NCI-H1930 (cell line): ENCODE data around the gene HSP90AA1.
"Not testable (repeated sequence)": the region's sequence is repeated elsewhere in the genome, so short reads cannot be mapped to it uniquely, and the experiment has no call there.

Experiments
- DNase-seq, 2 experiments: peaks; one replicate each; lab custom pipeline; 2025; lab: John Stamatoyannopoulos, UW

Gene HSP90AA1

DNA sequence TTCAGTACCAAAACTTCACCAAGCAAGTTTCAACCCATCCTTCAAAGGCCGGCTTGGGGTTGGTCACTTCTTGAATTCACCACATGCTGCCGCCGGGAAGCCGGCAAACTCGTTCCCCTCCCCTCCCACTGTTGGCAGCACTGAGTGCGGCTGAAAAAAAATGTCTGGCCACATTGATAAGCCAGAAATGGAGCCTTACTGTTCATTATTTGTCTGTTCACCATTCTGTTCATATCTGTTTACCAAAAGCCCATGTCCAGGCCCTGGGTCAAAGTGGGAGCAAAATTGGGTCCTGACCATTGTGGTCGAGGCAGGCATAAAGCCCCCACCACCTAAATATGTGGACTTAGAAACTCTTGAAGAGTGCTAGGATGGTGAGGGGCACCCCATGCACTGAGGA lies 7.3 kb upstream of the HSP90AA1 start:
- DNase-seq, result no peak

GRCh38 chr14:102092806-102093205 lies 6.0 kb upstream of the HSP90AA1 start:
- no peak for DNase-seq

DNA sequence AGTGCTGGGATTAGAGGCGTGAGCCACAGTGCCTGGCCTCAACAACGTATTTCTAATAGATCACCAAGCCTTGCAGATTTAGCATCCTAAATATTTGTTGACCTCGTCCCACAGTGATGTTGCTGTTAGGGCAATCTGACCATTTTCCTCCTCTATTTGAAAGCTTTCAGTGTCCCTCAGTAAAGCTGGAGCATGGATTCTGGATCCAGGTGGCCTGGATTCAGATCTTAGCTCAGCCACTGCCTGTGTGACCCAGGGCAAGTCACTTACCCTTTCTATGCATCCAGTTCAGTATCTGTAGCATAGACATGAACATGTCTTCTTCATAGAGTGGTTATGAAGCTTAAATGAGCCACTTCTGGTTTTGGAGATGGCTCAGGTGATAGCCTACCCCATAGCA lies 3.9 kb upstream of the HSP90AA1 start:
- DNase-seq, result no peak

DNA sequence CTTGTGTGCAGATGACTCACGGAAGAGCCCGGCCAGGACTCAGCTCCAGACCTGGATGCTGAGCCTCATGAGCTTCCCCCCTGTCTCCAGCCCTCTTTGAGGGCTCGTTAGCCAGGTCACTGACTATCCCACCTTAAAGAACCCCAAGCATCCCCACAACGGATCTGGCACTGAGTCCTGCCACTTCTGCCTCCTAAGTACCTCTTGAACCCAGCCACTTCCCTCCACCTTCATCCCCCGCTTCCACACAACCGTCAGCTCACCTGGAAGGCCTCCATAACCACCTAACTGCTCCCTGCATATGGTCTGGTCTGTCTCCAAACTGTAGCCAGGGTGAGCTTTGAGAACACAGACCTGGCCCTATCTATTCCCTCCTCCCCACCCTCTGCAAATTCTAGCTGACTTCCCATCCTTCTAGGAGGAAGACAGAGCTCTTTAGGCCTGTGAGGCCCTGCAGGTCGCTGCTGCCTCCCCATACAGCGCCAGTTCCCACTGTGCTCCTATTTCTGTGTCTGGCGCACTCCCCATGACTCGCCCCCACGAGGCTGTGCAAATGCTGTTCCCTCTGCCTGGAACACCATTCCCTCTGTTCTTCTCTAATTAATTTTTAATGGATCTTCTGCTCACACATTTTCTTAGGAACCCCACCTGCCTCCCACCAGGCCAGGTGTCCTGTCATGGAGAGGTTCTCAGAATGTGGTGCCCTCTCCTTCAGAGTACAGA lies 2.9 kb upstream of the HSP90AA1 start:
- no peak for DNase-seq

GRCh38 chr14:102088012-102088792 lies 1.4 kb upstream of the HSP90AA1 start:
- no peak for DNase-seq

- DNase-seq, result no peak
Observed at GRCh38 chr14:102087762-102088011, 843 bp upstream of the HSP90AA1 start.

GRCh38 chr14:102086709-102086971 lies 204 bp downstream of the HSP90AA1 start:
- no peak for DNase-seq

- no peak for DNase-seq
Observed at GRCh38 chr14:102085948-102086708, 716 bp downstream of the HSP90AA1 start.

DNA sequence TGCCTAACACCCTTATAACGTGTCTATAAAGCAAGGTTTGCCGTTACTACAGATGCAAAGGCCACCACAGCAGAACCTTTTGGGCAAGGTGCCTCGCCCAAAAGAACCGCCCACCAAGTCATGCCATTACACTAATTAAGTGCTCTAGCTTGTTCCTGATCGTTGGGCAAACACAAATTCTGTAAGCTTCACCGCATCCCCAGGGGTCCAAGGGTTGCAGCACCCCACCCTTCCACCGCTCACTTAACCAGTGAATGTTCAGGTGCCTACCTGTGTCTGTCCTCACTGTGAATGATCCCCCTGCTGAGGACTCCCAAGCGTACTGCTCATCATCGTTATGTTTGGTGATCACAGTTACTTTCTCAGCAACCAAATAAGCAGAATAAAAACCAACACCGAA lies 1.4 kb downstream of the HSP90AA1 start:
- no peak for DNase-seq

DNA sequence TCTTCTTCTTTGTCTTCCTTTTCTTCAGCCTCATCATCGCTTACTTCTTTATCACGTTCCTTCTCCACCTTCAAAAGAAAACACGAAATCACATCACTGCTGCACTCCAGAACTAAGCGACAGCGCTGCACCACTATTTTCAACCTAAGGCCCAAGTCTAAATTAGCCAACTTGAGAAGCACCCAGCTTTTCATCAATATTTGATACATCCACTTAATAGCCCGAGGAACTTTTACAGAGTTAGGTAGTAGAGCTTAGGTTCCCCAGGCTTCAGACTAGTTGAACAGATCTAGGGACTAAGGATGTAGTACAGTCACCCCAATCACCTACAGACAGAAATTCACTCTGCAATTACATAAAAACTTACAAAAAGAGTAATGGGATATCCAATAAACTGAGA lies 1.9 kb downstream of the HSP90AA1 start:
- DNase-seq, result no peak

- DNase-seq, result not testable (repeated sequence)
Observed at GRCh38 chr14:102084522-102084921, 2.3 kb downstream of the HSP90AA1 start.

DNA sequence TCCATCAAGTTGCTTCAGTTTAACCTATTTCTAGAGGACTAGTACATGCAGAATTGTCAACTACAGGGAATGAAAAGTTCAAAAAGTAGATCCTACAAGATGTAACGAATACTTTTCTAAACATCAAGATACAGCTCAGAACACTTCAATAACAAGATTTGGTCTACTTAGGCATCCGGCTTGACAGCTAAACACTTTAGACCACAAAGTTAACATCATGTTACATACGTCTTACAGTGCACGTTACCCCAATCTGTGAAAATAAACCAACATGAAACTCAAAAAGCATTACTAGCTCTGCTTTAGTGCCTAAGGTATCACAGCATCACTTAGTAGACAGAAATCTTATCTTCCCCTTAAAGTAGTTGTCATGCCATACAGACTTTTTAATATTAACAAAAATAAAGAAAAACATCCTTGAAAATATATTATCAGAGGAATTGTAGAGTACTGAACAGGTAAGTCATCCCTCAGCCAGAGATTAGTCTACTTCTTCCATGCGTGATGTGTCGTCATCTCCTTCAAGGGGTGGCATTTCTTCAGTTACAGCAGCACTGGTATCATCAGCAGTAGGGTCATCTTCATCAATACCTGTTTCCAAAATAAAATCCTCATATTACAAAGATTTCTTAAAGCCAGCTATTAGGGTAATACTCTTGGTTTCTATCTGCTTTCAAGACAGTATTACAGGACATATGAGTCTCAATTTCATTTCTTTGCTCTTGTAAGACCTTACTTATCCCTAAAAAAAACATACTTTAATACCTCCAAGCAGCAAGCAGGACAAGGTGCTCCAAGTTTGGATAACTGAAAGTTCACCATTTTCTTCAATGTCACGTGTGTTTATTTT lies 5.4 kb downstream of the HSP90AA1 start:
- no peak for DNase-seq

DNA sequence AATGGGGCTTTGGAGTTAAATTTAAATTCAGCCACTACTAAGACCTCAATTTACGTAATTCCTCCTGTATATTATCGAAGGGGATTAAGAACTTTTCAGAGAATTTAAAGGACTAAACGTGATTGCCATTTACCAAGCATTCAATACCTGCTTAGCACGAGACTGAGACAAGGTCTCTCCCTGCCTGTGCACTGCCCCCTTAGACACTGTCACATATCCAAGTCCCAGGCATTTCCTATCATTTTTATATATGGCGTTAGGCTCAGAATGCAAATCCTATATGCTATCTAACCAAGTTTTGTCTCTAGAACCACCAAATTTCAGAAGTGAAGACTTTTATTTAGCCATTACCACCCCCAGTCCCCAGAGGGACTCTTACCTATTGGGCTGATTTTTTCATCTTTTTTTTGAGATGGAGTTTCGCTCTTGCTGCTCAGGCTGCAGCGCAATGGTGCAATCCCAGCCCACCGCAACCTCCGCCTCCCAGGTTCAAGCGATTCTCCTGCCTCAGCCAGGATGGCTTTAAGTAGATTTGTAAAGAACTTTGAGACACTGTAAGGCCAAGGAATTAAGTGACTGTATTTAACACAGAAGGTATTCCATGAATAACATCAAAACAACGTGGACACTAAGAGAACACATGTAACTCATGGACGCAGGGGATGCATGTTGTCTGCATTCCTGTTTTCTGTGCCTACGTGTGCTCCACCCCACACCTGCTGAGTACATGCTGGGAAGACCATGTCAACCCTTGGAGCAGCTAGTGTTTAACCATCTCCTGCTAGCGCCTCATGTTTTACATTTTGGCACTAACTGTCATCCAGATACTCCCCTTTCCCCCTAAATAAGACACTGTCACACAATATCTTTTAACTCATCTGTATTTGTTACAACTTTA lies 6.4 kb downstream of the HSP90AA1 start:
- DNase-seq, result no peak

DNA sequence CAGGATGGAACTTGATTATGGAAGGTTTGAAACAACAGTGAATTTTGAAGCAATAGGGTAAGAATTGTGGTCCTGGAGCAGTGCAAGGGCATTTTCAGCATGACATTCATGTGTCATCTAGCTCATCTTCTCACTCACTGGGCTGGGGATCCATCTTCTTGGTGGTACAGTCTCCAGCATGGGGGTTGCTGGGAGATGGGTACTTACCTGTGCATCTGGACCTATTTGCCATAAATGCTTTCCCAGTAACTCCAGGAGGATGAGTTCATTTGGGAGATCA lies 7.2 kb downstream of the HSP90AA1 start:
- no peak for DNase-seq

GRCh38 chr14:102078831-102079699 lies 7.8 kb downstream of the HSP90AA1 start:
- no peak for DNase-seq

GRCh38 chr14:102078361-102078791 lies 8.5 kb downstream of the HSP90AA1 start:
- DNase-seq, result not testable (repeated sequence)

DNA sequence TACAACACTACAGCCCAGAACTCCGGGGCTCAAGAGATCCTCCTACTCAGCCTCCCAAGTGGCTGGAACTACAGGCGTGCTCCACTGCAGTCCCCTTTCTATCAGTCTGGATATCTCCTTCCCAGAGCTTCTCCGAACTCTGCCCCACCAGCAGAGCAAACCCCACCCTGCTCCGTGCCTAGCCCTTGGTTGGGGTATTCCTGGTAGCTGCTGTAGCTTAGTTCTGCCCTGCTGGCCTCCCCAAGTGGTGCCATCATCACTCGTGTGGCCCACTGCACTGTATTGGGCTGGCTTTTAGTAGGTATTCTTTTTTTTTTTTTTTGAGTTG lies 9.5 kb downstream of the HSP90AA1 start:
- no peak for DNase-seq

DNA sequence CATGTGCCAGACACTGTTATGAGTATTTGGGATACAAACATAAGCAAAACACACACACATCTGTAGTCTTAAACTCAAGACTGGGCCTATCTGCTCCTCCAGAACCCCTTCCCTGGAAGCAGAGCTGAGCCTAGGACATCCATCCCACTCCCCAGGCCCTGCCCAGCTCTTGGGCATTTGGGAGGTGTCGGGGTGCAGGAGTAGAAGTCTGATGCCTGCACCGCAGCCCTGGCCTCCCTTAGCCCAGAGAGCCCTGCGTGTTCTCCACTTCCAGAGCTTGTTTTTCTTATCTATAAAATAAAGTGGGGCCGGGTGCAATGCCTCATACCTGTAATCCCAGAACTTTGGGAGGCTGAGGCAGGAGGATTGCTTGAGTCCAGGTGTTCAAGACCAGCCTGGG lies 11.7 kb downstream of the HSP90AA1 start:
- DNase-seq, result no peak

DNA sequence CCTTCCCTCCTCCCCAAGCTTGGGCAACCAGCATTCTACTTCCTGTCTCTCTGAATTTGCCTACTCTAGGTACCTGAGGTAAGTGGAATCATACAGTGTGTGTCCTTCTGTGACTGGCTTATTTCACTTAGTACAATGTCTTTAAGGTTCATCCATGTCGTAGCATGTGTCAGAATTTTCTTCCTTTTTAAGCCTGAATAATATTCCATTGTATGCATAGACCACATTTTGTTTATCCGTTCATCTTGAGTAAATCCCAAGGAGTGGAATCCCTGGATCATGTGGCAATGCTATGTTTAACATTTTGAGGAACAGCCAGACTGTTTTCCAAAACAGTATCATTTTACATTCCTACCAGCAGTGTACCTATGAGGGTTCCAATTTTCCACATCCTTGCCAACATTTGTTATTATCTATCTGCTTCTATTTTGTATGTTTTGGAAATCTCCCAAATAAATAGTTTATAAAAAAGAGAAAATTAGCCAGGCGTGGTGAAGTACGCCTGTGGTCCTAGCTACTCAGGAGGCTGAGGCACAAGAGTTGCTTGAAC lies 12.4 kb downstream of the HSP90AA1 start:
- DNase-seq, result no peak

GRCh38 chr14:102071283-102071998 lies 15.4 kb downstream of the HSP90AA1 start:
- DNase-seq, result no peak
